Measurements from ENCODE around the gene IL1RAP.
"Not testable (repeated sequence)": the region's sequence is repeated elsewhere in the genome, so short reads cannot be mapped to it uniquely, and the experiment has no call there.

IL1RAP gene

GRCh38 chr3:190513409-190514370, at the start of gene IL1RAP:
Gene IL1RAP (plus strand): TSS chr3:190514085. CDS start chr3:190564290, 50,205 bp downstream.
- peak; percentile 79 to 97 (median 90) for DNase-seq

- no peak for DNase-seq
These were observed 46.0 kb upstream of the IL1RAP start for GRCh38 chr3:190467922-190468321.

GRCh38 chr3:190473261-190473660, 40.6 kb upstream of the IL1RAP start:
- not testable (repeated sequence) for DNase-seq

GRCh38 chr3:190481779-190482178, 32.1 kb upstream of the IL1RAP start:
- no peak for DNase-seq

- no peak for DNase-seq
These were observed 27.9 kb upstream of the IL1RAP start for GRCh38 chr3:190485830-190486532.

GRCh38 chr3:190486533-190486864, 27.4 kb upstream of the IL1RAP start:
- DNase-seq, result no peak

GRCh38 chr3:190486908-190487607, 26.8 kb upstream of the IL1RAP start:
- no peak for DNase-seq

- DNase-seq, result no peak
These were observed 22.3 kb upstream of the IL1RAP start for GRCh38 chr3:190491533-190492054.

- DNase-seq, result no peak
These were observed 21.8 kb upstream of the IL1RAP start for GRCh38 chr3:190492129-190492528.

- DNase-seq, result no peak
These were observed 20.9 kb upstream of the IL1RAP start for GRCh38 chr3:190492966-190493365.

GRCh38 chr3:190494907-190495306, 19.0 kb upstream of the IL1RAP start:
- DNase-seq, result no peak

- DNase-seq, result no peak
These were observed 18.5 kb upstream of the IL1RAP start for GRCh38 chr3:190495354-190495753.

GRCh38 chr3:190495796-190496195, 18.1 kb upstream of the IL1RAP start:
- DNase-seq, result no peak

- DNase-seq, result no peak
These were observed 17.0 kb upstream of the IL1RAP start for GRCh38 chr3:190496859-190497258.

- DNase-seq, result no peak
These were observed 16.1 kb upstream of the IL1RAP start for GRCh38 chr3:190497811-190498210.

GRCh38 chr3:190498293-190498692, 15.6 kb upstream of the IL1RAP start:
- no peak for DNase-seq

GRCh38 chr3:190499122-190499521, 14.8 kb upstream of the IL1RAP start:
- no peak for DNase-seq

- no peak for DNase-seq
These were observed 10.9 kb upstream of the IL1RAP start for GRCh38 chr3:190502946-190503345.

- DNase-seq, result no peak
These were observed 9.3 kb upstream of the IL1RAP start for GRCh38 chr3:190504354-190505125.

GRCh38 chr3:190505381-190506003, 8.4 kb upstream of the IL1RAP start:
- no peak for DNase-seq

GRCh38 chr3:190506271-190506670, 7.6 kb upstream of the IL1RAP start:
- no peak for DNase-seq

GRCh38 chr3:190512666-190513065, 1.2 kb upstream of the IL1RAP start:
- DNase-seq, result peak in 1 of 6 experiments; percentile 15

Data from stimulated activated naive CD4-positive, alpha-beta T cell (primary cell).